Coronary artery (tissue), 2 donors: ENCODE data around the gene HOATZ.

Experiments
- DNase-seq: peaks from one replicate; pipeline ENCODE4 v3.0.0-alpha.2; 2017; ENCODE audit warnings: low spot score
- H3K27ac ChIP-seq, 2 donors: fragments of 200-600 bp; sonication (generic); one replicate each; pipeline ENCODE4 v1.5.1; 2016 to 2019
- H3K4me3 ChIP-seq: fragments of 200-600 bp; sonication (generic); 2 replicates; pipeline ENCODE4 v1.5.1; 2016; ENCODE audit warnings: mild to moderate bottlenecking, moderate library complexity
- CTCF ChIP-seq: fragments of 200-600 bp; sonication (generic); IDR thresholded peaks from one replicate; pipeline ENCODE4 v1.5.1; 2019; ENCODE audit warnings: antibody characterized with exemption

Gene HOATZ

GRCh38 chr11:111476956-111477355 is 37.6 kb upstream of the HOATZ start:
- no peak overlapping the region for H3K4me3 ChIP-seq
- H3K27ac ChIP-seq, result no peak overlapping the region
- DNase-seq, result no peak
- TF ChIP-seq CTCF, result no peak

- DNase-seq, result no peak
- no peak for TF ChIP-seq CTCF
- H3K4me3 ChIP-seq, result no peak overlapping the region
- no peak overlapping the region for H3K27ac ChIP-seq
These were observed 36.7 kb upstream of the HOATZ start for GRCh38 chr11:111477898-111478297.

- no peak overlapping the region for H3K4me3 ChIP-seq
- no peak for DNase-seq
- TF ChIP-seq CTCF, result no peak
- H3K27ac ChIP-seq, result no peak overlapping the region
These were observed 34.9 kb upstream of the HOATZ start for GRCh38 chr11:111479666-111480065.

GRCh38 chr11:111483431-111483830 is 31.1 kb upstream of the HOATZ start:
- no peak overlapping the region for H3K4me3 ChIP-seq
- no peak overlapping the region for H3K27ac ChIP-seq
- no peak for TF ChIP-seq CTCF
- DNase-seq, result no peak

- TF ChIP-seq CTCF, result no peak
- Histone ChIP-seq H3K27ac (no peak overlapping the region), H3K4me3 (no peak overlapping the region)
- DNase-seq, result no peak
These were observed 24.1 kb upstream of the HOATZ start for GRCh38 chr11:111490496-111490895.

GRCh38 chr11:111494040-111494439 is 20.5 kb upstream of the HOATZ start:
- DNase-seq, result no peak
- Histone ChIP-seq H3K4me3 (no peak overlapping the region), H3K27ac (no peak overlapping the region)
- TF ChIP-seq CTCF, result no peak

GRCh38 chr11:111499483-111499882 is 15.1 kb upstream of the HOATZ start:
- DNase-seq, result no peak
- no peak for TF ChIP-seq CTCF
- no peak overlapping the region for H3K27ac ChIP-seq

More at GRCh38 chr11:111499483-111499882, 15.1 kb upstream of the HOATZ start:
- no peak overlapping the region for H3K4me3 ChIP-seq
